ENCODE results near the gene VMAC.

- TF ChIP-seq CTCF (IDR thresholded peaks at IDR 0.05) (no peak), POLR2A (IDR thresholded peaks at IDR 0.05) (no peak)
Measured at GRCh38 chr19:5905114-5905778, 574 bp downstream of the VMAC start.

Measured in right lobe of liver (tissue), 4 donors.